GM12872 (cell line): ENCODE results near the gene ZFAND6.

Experiments used
- CTCF ChIP-seq: IDR thresholded peaks from 3 replicates; pipeline ENCODE4 v1.5.1; 2011; ENCODE audit warnings: low read depth, mild to moderate bottlenecking, low read length, moderate library complexity; ENCODE audit not compliant: insufficient read depth

ZFAND6 gene

DNA sequence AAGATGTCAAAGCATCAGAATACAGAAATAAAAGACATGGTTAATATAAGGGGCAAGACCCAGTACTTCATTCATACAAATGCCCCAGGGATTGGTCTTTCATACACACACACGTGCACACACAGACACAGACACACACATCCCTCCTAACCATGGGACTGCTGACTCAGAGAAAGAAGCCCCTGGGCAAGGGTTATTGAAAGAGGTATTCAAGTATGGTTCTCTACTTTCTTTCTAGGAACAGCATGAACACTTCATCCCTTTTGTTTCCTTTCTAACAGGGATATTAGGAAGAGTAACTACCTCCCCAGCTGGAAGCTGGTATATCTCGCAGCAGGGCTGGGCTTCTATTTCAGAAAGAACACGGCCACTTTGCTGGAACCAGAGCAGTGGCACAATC lies 33.2 kb upstream of the ZFAND6 start:
- no peak for TF ChIP-seq CTCF

DNA sequence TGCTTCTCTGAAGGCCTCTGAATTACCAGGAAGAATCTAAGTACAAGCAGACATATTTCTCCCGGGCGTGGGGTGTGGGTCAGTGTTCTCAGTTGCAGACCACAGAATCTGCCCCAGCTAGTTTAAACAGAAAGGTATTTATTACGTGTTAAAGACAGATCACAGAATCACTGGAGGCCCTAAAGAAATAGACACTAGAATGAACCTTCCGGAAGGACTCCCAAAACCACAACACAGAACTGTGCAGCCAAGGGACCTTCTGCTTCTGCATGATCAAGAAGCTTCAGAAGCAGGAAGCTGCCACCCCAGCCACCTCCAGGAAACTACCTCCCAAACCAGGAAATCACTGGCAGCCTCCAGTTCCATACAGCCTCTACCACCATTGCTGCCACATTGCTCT lies 32.7 kb upstream of the ZFAND6 start:
- no peak for TF ChIP-seq CTCF

- TF ChIP-seq CTCF, result no peak
Observed at GRCh38 chr15:80028937-80029336, 30.5 kb upstream of the ZFAND6 start.

GRCh38 chr15:80031841-80032240 lies 27.6 kb upstream of the ZFAND6 start:
- no peak for TF ChIP-seq CTCF

DNA sequence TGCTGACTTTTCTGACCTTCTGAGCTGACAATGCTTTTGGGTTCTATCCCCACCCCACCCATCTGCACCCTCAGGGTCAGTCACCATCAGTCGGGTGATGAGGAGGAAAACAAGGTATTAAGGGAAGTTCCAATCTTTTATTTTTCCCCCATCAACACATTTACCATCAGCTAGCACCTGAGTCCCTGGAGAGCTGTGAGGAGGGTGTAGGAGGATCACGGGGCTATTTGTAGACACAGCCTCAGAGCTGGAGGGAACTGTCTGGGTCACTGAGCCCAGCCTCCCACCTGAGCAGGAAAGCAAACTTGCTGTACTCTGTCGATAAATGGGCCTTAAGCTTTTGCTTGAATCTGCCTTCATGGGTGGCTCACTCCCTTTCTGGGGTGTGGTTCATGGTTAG lies 24.8 kb upstream of the ZFAND6 start:
- TF ChIP-seq CTCF, result no peak

DNA sequence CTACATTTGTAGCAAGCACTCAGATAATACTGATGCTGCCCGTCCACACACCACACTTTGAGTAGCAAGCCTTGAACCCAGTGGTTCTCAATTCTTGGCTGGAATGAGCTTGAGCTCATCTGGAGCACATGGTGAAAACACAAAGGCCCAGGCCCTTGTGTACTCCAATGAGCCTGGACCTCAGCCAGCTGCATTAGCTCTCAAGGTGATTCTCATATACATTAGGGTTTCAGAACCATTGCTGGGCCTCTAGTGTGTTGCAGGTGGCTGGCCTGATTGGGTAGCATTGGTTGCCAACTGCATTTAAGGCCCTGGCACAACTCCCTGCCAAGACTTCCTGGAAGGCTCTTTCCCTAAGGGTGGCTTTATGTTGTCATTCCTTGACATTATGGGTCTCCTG lies 23.4 kb upstream of the ZFAND6 start:
- no peak for TF ChIP-seq CTCF

- TF ChIP-seq CTCF, result no peak
Observed at GRCh38 chr15:80041494-80042253, 17.8 kb upstream of the ZFAND6 start.

DNA sequence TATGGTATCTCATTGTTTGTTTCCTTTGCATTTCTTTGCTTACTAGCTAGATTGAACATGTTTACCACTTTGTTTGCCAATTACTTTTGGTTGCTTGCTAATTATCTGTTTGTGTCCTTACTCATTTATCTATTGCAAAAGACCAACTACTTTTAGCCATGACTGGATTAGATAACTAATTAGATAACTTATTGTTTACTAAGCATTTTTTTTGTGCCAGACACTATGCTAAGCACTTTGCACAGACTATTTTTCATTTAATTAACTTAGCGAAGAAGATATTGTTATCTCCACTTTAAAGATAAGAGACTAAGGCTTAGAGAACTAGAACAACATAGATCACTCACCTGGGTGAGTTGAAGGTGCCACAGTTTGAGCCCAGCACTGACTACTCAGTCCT lies 16.9 kb upstream of the ZFAND6 start:
- no peak for TF ChIP-seq CTCF
